Cortex of kidney (tissue), 1 donor: ENCODE data around the gene CSF2.

ENCODE experiments used
- DNase-seq: peaks from one replicate; lab custom pipeline; 2025; lab: John Stamatoyannopoulos, UW

CSF2 gene

DNA sequence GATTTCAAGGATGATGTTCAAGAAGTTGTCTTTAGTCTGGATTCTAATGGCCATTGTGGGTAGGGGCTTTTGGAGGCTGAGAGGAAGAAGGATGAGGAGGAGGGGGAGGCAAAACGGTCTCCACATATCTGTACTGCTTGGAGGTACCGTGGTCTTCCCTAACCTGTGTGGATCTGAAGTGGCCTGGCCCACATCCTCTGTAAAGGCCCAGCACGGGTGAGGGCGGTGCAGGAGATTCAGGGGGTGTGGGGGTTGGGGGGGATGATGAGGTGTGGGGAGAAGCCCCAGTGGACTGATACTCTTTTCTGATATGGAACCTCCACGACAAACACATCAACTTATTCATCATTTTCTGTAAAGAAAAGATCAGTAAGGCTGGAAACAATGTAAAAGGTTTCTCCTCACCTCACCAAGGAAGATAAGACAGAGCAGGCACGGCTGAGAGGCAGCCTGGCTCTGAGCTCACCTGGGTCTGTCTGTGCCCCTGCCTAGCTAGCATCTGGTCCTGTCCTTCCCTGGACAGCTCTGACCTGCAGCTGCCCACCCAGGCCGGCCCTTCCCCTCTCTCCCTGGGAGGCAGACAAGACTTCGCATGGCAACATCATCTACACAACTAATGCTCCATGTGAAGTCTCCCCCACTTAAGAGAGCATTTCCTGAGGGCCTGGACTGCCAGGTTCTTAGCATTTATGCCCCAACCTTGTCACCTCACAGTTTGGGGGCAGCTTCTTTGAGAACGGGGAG is 18.7 kb upstream of the CSF2 start:
- no peak for DNase-seq

DNA sequence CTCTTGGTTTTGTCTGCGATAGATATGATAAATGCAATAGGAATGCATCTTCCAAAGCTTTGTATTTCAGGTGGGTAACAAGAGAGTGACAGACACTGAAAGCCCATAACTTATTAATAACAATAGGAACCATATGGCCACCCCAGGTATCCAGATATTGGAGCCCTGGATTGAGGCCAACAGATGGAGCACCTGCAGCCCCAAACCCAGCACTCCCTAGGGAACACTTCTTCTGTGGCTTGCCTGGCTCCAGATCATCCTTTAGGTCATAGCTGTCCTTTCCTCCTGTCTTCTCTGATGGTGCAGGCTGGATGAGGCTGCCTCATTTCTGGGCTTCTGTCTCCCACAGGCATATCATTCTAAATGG is 18.2 kb upstream of the CSF2 start:
- DNase-seq = no peak

DNA sequence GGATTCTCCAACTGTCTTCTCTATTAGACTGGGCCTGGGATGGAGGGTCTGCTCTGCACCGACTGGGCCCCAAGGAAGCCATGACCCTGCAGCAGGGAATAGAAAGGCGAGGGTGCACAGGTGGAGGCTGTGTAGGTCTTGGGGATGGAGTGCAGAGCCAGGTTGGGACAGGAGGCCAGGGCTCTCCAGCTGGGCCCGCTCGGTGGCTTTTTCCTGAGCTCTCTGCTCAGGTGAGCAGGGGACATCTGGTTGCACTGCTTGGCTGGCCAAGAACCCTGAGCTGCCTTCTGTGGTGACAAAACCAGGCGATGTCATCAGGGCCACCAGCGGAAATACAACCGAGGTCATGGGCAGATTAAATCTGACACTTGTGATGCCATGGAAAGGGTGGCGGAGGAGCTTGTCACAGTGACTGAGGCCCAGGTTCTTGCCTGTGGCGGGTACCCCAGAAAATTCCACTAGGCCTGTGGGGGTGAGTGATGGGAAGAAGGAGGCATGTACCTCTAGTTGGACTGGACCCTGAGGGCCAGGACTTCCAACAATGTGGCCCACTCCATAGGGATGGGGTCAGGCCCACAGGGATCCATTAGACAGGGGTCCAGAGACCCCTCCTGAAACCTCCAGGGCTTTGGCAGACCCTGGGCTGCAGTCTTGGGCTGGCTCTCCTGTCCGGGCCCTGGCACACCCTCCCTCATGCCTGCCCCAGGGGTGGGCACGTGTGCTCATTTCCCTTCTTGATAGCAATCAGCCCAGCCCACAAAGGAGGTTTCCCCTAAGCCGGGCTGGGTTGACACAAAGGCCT is 17.6 kb upstream of the CSF2 start:
- no peak for DNase-seq

DNA sequence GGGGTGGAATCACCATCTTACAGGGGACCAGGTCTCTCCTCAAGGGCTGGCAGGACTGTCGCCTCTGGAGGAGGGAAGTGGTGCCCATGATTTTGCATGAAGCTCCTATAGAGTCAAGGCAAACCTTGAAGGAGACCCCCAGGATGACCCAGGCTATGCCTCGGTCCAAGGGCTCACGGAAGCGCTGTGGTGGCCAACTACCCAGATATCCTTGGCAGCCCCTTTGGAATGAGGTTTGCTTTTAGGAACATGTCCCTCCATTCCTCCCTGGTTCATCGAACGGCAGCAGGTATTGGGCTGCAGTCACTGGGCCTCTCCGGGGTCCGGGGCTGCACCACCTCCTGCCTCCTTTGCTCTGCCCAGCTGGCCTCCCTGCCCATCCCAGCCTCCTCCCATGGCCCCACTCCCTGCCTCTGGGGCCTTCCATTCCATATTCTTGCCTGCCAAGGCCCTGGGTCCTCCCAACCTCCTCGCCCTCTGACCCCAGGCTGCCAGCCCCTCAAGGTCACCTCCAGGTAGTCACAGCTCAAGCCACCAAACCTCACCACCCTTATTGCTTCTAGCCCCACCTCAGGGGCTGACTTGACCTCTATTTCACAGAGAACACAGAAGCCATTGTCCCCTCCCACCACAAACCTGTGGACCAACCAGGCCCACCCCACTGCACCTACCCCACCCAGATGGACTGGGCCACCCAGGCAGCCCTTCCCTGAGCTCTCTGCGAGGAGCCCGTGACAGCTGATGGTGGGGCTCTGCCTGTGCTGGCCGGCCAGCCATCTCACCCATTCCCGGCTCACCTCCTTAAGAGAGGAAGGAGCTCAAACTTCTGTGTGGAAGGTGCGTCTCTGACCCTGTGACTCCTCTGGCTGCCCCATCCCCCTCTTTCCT is 16.7 kb upstream of the CSF2 start:
- no peak for DNase-seq

DNA sequence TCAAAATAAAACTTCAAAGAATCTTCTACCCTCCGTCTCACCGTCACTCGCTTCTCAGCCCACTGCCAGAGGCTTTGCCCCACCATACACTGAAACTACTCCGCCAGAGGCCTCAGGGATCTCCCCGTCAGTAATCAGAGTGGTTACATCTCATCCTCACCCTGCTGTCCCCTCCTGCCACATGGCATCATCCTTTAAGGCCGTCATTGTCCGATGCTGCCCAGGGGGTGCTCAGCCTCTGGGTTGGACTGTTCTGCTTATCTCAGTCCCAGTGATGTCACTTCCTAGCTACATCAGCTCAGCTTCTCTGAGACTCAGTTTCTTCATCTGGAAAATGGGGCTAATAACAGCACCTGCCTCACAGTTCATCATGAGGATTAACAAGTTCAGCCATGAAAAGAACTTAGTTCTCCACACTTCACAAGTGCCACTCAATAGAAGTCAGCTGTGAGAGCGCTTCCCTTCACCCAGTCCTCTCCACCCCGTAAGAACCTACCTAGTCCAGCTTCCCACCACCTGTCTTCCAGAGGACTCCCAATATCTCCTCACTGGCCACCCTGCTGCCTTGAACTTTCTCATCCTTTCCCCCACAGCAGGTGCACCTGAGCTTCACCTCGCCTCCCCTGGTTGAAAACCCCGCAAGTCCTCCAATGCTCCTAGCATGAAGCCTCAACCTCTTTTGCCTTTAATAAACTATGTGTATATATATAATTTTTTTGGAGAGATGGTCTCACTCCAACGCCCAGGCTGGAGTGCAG is 15.9 kb upstream of the CSF2 start:
- no peak for DNase-seq

DNA sequence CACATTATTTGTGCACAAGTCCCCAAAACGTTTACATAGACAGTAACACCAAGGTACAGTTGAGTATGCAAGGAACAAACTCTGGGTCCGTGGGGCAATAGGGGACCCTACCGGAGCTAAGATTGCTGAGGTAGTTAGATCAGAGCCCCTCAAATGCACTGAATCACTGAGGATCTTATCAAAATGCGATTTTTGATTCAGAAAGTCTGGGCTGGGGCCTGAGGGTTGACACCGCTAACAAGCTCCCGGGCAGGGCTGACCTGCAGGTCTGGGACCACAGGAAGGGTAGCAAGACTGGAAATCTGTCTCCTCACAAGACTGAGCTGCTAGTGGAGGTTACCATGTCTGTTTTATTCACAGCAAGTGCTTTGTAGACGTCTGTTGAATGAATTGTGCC is 14.9 kb upstream of the CSF2 start:
- no peak for DNase-seq

DNA sequence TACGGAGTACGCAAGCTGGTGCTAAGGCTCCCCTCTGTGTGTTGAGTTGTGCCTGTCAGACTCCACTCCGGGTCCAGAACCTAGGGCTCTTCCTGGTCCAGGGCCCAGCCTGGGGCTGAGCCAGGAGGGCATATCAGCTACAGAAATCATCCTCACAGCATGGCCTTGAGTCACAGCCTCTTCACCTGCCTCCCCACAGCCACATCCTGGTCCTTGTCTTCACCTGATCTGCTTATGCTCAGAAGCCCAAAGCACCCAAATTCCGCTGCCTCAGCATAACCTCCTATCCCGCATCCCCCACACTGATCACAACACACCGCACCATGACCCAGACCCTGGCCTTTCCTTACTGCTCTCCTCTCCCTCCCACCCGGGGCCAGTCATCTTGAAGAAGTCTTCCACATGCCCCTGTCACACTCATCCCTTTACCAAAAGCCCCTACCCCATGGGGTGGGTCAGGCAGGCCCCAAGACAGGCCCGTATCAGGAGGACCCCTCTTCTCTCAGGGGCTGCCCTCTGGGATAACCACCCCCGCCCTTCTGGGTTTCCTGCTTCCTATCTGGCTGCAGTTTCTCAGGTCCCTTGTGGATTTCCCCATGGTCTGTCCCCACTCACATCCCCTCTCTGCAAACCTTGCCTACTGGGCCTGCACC is 14.4 kb upstream of the CSF2 start:
- DNase-seq = no peak

DNA sequence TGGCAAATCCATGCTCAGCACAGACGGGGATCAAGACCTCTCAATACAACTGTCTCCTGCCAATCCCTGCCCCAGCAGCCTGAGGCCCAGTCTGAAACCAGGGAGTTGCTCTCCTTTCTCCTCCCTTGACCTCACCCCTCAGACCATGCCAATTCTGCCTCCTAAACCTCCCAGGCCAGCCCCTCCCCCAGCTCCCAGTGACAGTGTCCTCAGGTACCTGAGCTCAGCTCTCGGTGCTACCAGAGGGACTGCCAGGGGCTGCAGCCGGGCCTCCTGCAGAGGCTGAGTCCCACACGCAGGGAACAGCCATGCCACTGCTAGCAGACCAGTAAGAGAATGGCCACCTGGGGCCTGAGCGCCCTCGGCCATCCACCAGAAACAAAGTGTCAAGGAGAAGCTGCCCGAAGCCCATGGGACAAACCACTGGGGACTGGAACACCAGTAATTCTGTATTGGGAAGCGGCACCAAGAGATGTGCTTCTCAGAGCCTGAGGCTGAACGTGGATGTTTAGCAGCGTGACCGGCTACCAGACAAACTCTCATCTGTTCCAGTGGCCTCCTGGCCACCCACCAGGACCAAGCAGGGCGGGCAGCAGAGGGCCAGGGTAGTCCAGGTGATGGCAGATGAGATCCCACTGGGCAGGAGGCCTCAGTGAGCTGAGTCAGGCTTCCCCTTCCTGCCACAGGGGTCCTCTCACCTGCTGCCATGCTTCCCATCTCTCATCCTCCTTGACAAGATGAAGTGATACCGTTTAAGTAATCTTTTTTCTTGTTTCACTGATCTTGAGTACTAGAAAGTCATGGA is 13.7 kb upstream of the CSF2 start:
- DNase-seq = no peak

DNA sequence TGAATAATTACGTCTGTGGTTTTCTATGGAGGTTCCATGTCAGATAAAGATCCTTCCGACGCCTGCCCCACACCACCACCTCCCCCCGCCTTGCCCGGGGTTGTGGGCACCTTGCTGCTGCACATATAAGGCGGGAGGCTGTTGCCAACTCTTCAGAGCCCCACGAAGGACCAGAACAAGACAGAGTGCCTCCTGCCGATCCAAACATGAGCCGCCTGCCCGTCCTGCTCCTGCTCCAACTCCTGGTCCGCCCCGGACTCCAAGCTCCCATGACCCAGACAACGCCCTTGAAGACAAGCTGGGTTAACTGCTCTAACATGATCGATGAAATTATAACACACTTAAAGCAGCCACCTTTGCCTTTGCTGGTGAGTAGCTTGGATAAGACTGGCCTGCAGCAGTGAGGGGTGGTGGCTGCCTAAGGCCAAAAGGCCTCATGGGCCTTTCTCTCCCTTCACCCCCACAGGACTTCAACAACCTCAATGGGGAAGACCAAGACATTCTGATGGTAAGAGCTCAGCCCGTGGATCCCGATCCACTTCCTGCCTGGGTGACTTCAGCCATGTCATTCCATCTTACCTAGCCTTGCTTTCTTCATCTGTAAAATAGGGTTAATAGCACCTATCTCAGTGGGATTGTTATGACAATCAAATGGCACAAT is 13.0 kb upstream of the CSF2 start, which contains the start of gene IL3:
TSS of gene IL3 (plus strand) at position 155 of the 661 bp plus-strand sequence. CDS start at position 207, 52 bp downstream.
- DNase-seq = no peak

DNA sequence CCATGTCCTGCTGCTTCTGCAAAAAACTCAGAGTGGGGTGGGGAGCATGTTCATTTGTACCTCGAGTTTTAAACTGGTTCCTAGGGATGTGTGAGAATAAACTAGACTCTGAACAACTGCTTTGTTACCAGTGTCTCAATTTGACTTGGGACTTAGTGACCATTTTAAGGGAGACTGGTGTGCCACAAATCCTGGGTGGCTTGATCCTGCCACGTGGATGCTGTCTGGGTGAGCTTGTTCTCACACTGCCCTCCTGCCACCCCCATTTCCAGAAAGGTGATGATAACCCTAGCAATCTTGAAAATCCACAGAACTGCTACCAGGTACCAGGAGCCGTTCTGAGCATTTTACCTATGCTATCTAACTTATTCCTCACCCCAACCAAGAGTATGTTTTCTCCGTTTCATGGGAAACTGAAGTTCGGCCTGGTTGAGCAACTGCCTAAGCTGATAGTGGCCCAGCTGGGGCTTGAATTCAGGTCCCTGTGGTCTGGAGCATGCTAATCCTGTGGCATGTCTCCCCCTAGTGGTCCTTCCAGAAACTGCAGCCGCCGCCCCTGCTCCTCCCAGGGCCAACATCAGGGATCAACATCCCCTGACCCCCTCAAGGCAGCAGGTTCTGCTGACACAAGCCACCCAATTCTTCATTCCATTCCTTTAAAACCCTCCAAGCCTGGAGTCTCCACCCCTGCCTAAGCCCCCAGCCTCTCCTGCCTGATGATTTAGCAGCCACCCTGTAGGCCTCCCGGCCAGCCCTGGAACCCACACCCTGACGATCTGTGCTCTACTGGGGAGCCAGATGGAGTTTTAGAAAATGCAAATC is 10.3 kb upstream of the CSF2 start:
- DNase-seq = no peak

DNA sequence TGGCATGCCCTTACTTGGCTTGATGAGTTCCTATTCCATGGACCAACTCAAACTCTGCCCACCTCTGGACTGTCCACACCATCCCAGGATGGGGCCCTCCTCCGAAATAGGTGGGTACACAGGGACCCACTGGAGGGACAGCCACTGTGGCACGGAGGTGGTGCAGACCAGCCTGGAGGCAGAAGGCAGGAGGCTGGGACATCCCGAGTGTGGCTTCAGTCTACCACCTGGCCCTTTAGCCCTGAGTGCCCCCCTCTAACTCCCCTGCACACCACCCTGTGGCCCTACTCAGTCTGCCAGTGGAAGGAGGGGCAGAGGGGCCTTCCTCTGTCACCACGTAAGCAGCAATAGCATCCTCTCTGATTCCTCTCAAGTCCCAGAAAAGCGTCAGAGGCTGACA is 9.4 kb upstream of the CSF2 start:
- DNase-seq = no peak

DNA sequence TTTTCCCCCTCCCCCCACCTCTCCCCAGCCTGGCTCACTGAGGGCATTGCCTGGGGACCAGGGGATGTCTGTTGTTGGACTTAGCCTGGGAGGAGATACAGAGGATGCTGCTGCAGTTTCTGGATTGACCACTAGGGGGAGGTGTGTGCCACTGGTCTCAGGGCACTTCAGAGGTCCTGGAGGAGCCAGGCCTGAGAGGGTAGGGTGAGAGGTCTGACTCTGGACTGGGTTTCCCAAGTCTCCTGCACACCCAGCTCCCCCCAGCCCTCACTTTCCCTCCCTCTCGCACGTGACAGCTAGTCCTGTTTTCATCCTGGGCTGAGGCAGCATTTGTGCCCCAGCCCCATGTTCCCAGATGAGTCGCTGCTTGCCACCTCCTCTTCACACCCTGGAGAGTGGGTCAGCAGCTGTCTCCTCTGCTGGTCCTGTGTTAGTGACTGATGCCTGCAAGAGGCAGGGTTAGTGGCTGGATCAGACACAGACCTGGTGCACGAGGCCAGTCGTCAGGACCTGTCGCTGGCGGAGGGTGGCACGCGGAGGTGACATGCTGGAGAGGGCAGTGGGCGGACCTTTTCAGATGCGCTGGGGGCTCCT is 8.8 kb upstream of the CSF2 start:
- DNase-seq = no peak

DNA sequence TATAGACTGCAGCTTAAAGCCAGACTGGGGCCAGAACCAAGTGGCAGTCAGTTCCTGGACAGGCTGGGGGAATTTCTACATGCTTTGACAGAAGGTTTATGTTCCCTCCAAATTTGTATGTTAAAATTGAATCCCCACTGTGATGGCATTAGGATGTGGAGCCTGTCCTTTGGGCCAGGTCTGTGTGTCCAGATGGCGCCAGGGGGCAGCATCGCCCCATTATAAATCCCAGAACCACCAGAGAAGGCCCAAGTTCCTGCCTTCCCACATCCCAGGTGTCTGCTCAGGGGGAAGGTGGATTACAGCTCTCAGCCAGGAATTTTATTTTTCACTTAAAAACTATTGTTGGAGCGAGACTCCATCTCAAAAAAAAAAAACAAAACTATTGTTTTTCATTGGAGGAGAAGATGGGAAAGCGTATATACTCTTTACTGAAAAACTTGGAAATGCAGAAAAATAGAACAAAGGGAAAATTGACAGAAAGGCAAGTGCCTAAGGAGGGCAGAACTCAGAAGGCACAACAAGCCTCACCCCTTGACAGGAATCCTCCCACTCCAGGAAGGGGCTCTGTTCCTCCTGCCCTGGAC is 8.1 kb upstream of the CSF2 start:
- no peak for DNase-seq

DNA sequence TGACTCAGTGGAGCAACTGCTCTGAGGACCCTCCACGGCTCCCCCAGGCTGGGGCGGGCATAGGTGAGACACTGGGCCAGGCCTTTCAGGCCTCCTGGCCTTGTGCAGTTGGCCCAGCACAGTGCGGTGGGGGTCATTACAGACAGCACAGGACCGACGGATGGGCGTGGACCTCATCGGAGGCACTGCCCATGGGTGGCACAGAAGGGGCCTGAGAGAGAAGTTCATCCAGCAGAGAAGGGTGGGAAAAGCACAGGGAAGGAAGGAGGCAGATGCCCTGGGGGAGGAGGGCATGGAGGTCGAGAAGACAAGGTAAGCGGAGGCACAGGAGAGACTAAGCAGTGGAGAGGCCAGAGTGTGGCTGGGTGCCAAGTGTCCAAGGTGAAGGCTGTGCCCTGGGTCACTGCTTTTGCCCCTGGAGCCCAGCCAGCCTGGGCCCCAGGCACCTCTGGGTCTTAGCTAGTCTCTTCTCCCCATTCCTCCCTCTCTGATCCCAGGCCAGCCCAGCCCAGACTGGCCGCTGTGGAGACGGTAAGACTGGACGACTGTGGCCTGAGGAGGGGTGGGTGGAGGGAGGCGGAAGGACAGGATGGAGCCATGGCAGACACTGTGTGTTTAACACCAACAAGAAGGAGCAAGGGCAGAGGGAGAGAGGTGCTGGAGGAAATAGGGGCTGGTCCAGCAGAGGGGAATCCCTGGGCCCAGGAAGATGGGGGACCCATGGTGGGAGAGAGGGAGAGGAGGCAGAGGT is 7.5 kb upstream of the CSF2 start:
- DNase-seq = no peak

DNA sequence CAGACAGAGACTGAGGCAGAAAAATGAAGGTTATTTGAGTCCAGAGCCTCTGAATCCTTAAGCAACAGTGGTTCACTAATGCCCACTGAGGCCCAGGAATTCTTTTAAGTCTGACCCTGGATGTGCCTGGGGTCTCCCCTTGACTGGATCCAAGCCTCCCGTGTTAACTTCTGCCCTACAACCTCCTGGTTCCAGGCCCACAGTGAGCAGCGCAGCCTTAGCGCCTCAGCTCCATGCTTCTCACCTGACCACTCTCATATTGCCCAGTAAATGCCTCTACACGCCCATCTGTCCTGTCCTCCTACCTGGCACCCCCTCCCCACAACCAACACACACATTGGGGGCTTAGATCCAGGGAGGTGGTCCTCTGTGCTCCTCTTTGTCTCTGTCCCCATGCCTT is 6.7 kb upstream of the CSF2 start:
- no peak for DNase-seq

DNA sequence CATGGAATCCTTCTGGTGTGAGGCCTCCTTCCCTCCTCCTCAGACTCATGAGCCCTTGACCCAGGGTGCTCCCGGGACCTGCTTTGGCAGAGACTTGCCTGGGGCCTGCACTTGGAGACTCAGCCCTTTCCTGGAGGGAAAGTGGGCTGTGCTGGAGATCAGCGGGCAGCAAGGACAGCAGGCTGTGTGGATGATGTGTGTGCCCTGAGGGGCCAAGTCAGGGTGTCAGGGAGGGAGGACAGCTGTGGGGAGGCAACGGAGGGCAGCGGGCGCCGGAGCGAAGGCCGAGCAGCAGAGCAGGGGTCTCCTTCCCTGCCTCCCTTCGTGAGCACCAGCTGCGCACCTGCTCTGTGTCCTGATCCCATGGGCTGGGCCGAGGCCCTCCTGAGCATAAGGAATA is 6.1 kb upstream of the CSF2 start:
- DNase-seq = no peak
